IMR-90 (cell line): Measurements from ENCODE around the gene GPC4. TPM values are rescaled to one million over a fixed set of nuclear protein-coding genes. Genes with fewer than 3 reads are reported as not detected.

Source experiments
- ATAC-seq: fragments of 200-7000 bp; cut with Tn5 transposase; 2 replicates; pipeline ENCODE4 v1.9.1; 2020; ENCODE audit warnings: low read depth, mild to moderate bottlenecking, moderate library complexity
- BruUV-seq: library from RNA; stranded (reverse); fragments of 400-500 nt; replicated peaks from 2 replicates; lab custom pipeline; 2021; lab: Mats Ljungman, UMichigan
- CTCF ChIA-PET: fragments of 300-600 bp; formaldehyde crosslinking; extraction: SDS; loops from one replicate; lab custom pipeline; 2021; ENCODE audit warnings: antibody characterized with exemption; lab: Yijun Ruan, JAX
- POLR2A ChIA-PET: fragments of 300-600 bp; sonication (Branson Sonifier 250); formaldehyde crosslinking; loops from one replicate; lab custom pipeline; 2022; ENCODE audit warnings: antibody characterized with exemption; ENCODE audit not compliant: unreplicated experiment; lab: Charles Lee
- DNase-seq: peaks from one replicate; pipeline ENCODE4 v3.0.0; 2013
- H2AFZ ChIP-seq: replicated peaks from 2 replicates; pipeline ENCODE3; 2013; ENCODE audit warnings: low read length, mild to moderate bottlenecking; ENCODE audit not compliant: poor library complexity
- H2AK5ac ChIP-seq: 2 replicates; pipeline ENCODE4 v1.6.1; 2013; ENCODE audit warnings: low read depth, low read length, inconsistent platforms
- H2AK9ac ChIP-seq: replicated peaks from 2 replicates; pipeline ENCODE3; 2013; ENCODE audit warnings: mild to moderate bottlenecking, low read depth, low read length, moderate library complexity; ENCODE audit not compliant: poor library complexity
- H2BK120ac ChIP-seq: 2 replicates; pipeline ENCODE4 v1.6.1; 2013; ENCODE audit warnings: low read depth, low read length, inconsistent platforms
- H2BK15ac ChIP-seq: 3 replicates; pipeline ENCODE4 v1.6.1; 2013; ENCODE audit warnings: low read depth, low read length, inconsistent platforms
- H2BK20ac ChIP-seq: 2 replicates; pipeline ENCODE4 v1.6.1; 2013; ENCODE audit warnings: low read depth, mild to moderate bottlenecking, inconsistent platforms, low read length, moderate library complexity
- H2BK5ac ChIP-seq: 2 replicates; pipeline ENCODE4 v1.6.1; 2013; ENCODE audit warnings: mild to moderate bottlenecking, low read depth, low read length, inconsistent platforms; ENCODE audit not compliant: poor library complexity, severe bottlenecking
- H3K14ac ChIP-seq: replicated peaks from 2 replicates; pipeline ENCODE4 v1.6.1; 2013; ENCODE audit warnings: low read depth, low read length, inconsistent platforms
- H3K18ac ChIP-seq: 2 replicates; pipeline ENCODE4 v1.6.1; 2013; ENCODE audit warnings: low read depth, low read length, control low read depth
- H3K23ac ChIP-seq: 2 replicates; pipeline ENCODE4 v1.6.1; 2013; ENCODE audit warnings: low read depth, low read length, inconsistent platforms
- H3K27ac ChIP-seq: 2 replicates; pipeline ENCODE4 v1.5.1; 2013; ENCODE audit warnings: mild to moderate bottlenecking, control low read depth, low read length; ENCODE audit not compliant: insufficient read depth
- H3K27me3 ChIP-seq: 2 replicates; pipeline ENCODE4 v1.6.1; 2013; ENCODE audit warnings: low read length; ENCODE audit not compliant: control insufficient read depth, insufficient read depth
- H3K36me3 ChIP-seq: 2 replicates; pipeline ENCODE4 v1.6.1; 2013; ENCODE audit warnings: low read length, mixed read lengths; ENCODE audit not compliant: control insufficient read depth, insufficient read depth
- H3K4ac ChIP-seq: 2 replicates; pipeline ENCODE4 v1.6.1; 2013; ENCODE audit warnings: low read depth, low read length, inconsistent platforms
- H3K4me1 ChIP-seq: 2 replicates; pipeline ENCODE4 v1.6.1; 2013; ENCODE audit warnings: low read length, mixed read lengths; ENCODE audit not compliant: control insufficient read depth, insufficient read depth
- H3K4me2 ChIP-seq: 2 replicates; pipeline ENCODE4 v1.6.1; 2013; ENCODE audit warnings: low read depth, mild to moderate bottlenecking, control low read depth, low read length, moderate library complexity
- H3K4me3 ChIP-seq: 2 replicates; pipeline ENCODE4 v1.5.1; 2013; ENCODE audit warnings: low read depth, mild to moderate bottlenecking, control low read depth, low read length, moderate library complexity; ENCODE audit not compliant: insufficient read depth
- H3K56ac ChIP-seq: 2 replicates; pipeline ENCODE4 v1.6.1; 2013; ENCODE audit warnings: low read length, inconsistent platforms; ENCODE audit not compliant: insufficient read depth; ENCODE audit errors: extremely low read depth
- H3K79me1 ChIP-seq, 2 experiments: 2 replicates each; pipeline ENCODE4 v1.6.1; 2013; ENCODE audit warnings: low read length in 2 of 2, inconsistent platforms in 1 of 2, low read depth in 1 of 2
- H3K9ac ChIP-seq: 2 replicates; pipeline ENCODE4 v1.6.1; 2013; ENCODE audit warnings: low read depth, low read length, control low read depth
- H3K9me1 ChIP-seq: 2 replicates; pipeline ENCODE4 v1.6.1; 2013; ENCODE audit warnings: low read length, inconsistent platforms; ENCODE audit not compliant: insufficient read depth
- H3K9me3 ChIP-seq: 2 replicates; pipeline ENCODE4 v1.6.1; 2013; ENCODE audit warnings: low read length; ENCODE audit not compliant: control insufficient read depth, insufficient read depth
- H4K20me1 ChIP-seq: 2 replicates; pipeline ENCODE4 v1.6.1; 2013; ENCODE audit warnings: low read length, inconsistent platforms; ENCODE audit not compliant: insufficient read depth
- H4K5ac ChIP-seq: 2 replicates; pipeline ENCODE4 v1.6.1; 2013; ENCODE audit warnings: mild to moderate bottlenecking, low read depth, low read length, control low read depth
- H4K8ac ChIP-seq, 2 experiments: 2 replicates each; pipeline ENCODE4 v1.6.1; 2013; ENCODE audit warnings: low read depth in 2 of 2, low read length in 2 of 2, control low read depth in 1 of 2, inconsistent platforms in 1 of 2
- H4K91ac ChIP-seq: 2 replicates; pipeline ENCODE4 v1.6.1; 2013; ENCODE audit warnings: low read depth, low read length, inconsistent platforms; ENCODE audit not compliant: insufficient read depth
- CEBPB ChIP-seq: IDR thresholded peaks from 2 replicates; pipeline ENCODE4 v1.6.1; 2012; ENCODE audit warnings: low read depth, low read length, improper control_type of control experiment
- MAFK ChIP-seq: IDR thresholded peaks from 2 replicates; pipeline ENCODE4 v1.6.1; 2012; ENCODE audit warnings: low read depth, low read length, improper control_type of control experiment
- MXI1 ChIP-seq: IDR thresholded peaks from 2 replicates; pipeline ENCODE4 v1.6.1; 2012; ENCODE audit warnings: low read depth, mild to moderate bottlenecking, low read length, moderate library complexity, borderline replicate concordance
- SMC3 ChIP-seq: fragments of 150-350 bp; IDR thresholded peaks from 2 replicates; pipeline ENCODE4 v1.6.1; 2016; ENCODE audit warnings: low read depth, mild to moderate bottlenecking, antibody characterized with exemption, low read length, moderate library complexity
- WGBS, 2 experiments: methylation state at CpG; one replicate each; pipeline versions ENCODE4 v1.1.5 to v1.1.7; 2013; ENCODE audit warnings: missing lambda C conversion rate in 2 of 2; ENCODE audit not compliant: insufficient read length in 1 of 2; ENCODE audit errors: extremely low coverage in 2 of 2; 5-methylcytosine and 5-hydroxymethylcytosine counted together
- dilution Hi-C: fragments of 300-500 bp; cut with HindIII; formaldehyde crosslinking; loops from one replicate; pipeline ENCODE4 v1.14.3; 2018; ENCODE audit warnings: low sequenced_read_pairs; ENCODE audit not compliant: unreplicated experiment
- in situ Hi-C: fragments of 300-500 bp; cut with MboI; formaldehyde crosslinking; loops from 3 replicates; pipeline ENCODE4 v1.14.3; 2019; ENCODE audit warnings: low sequenced_read_pairs, inconsistent platforms, mixed read lengths
- intact Hi-C: fragments of 100-400 bp; cut with micrococcal nuclease; formaldehyde crosslinking; loops from 2 replicates; pipeline ENCODE4 v1.10.0; 2022
- polyA plus RNA-seq, 3 experiments: library from polyadenylated mRNA; depleted of rRNA; stranded (reverse); fragments of >200 nt; gene quantifications; 2 replicates each; pipeline ENCODE4 v1.2.3, GENCODE V29; 2012; ENCODE audit warnings: low replicate concordance in 1 of 3
- total RNA-seq: library from RNA; depleted of rRNA; stranded (reverse); fragments of >200 nt; gene quantifications from 2 replicates; pipeline ENCODE4 v1.2.3, GENCODE V29; 2012

GPC4 gene
- total and polyA plus RNA-seq, 2 of the 4 experiments (the other 2 are of a cell fraction) = 0.54 to 1.6 TPM

GRCh38 chrX:133405498-133406185 is 9.6 kb downstream of the GPC4 start:
- no peak overlapping the region for H3K4me2 ChIP-seq
- no peak overlapping the region for H3K4me3 ChIP-seq
- H3K9ac ChIP-seq = no peak overlapping the region
- H2BK120ac ChIP-seq = no peak overlapping the region
- H3K14ac ChIP-seq = no peak overlapping the region
- H3K18ac ChIP-seq = no peak overlapping the region
- H2AK5ac ChIP-seq = no peak overlapping the region
- no peak overlapping the region for H4K8ac ChIP-seq
- no peak overlapping the region for H2AFZ ChIP-seq
- no peaks in the 10 kb centered on the region for H3K27me3 ChIP-seq
- dilution Hi-C loops (no loop called here), intact Hi-C loops (no loop called here), in situ Hi-C loops (no loop called here)
- H4K91ac ChIP-seq = no peak overlapping the region
- ChIA-PET CTCF (no interaction called here), POLR2A (no interaction called here)
- no peak overlapping the region for H2BK20ac ChIP-seq
- H3K23ac ChIP-seq = no peak overlapping the region
- ATAC-seq (no peak), DNase-seq (no peak)
- H3K4ac ChIP-seq = no peak overlapping the region
- H3K9me1 ChIP-seq = no peaks in the 10 kb centered on the region
- no peak overlapping the region for H3K27ac ChIP-seq
- no peaks in the 10 kb centered on the region for H3K79me1 ChIP-seq
- H3K4me1 ChIP-seq = peaks cover 2% of the 10 kb centered on the region; the same call in 1 of the 2 replicates
- 83% methylated on average over 1 of the region's 4 CpGs; no CpG with 5 or more reads in 1 of the 2 experiments for WGBS, 2 experiments
- no peak overlapping the region for H3K56ac ChIP-seq
- no peak overlapping the region for H2BK5ac ChIP-seq
- no peak overlapping the region for H2AK9ac ChIP-seq
- TF ChIP-seq MXI1 = no peak
- TF ChIP-seq MAFK = no peak
- TF ChIP-seq CEBPB = no peak
- no peak for TF ChIP-seq SMC3
- H3K9me3 ChIP-seq = no peaks in the 10 kb centered on the region
- no peak overlapping the region for H4K5ac ChIP-seq
- no peaks in the 10 kb centered on the region for H3K36me3 ChIP-seq
- BruUV-seq = no TSS peak
- no peak overlapping the region for H2BK15ac ChIP-seq
- no peaks in the 10 kb centered on the region for H4K20me1 ChIP-seq
